WTC11 (cell line): ENCODE data around the gene CYP19A1. TPM values are rescaled to one million over a fixed set of nuclear protein-coding genes. Genes with fewer than 3 reads are reported as not detected.

ENCODE experiments used
- ATAC-seq: fragments of 200-7000 bp; cut with Tn5 transposase; 2 replicates; pipeline ENCODE4 v1.10.0; 2021; ENCODE audit warnings: mild to moderate bottlenecking, moderate library complexity
- CTCF ChIA-PET: fragments of 300-600 bp; sonication (Branson Sonifier 250); formaldehyde crosslinking; loops from one replicate; lab custom pipeline; 2021; ENCODE audit warnings: antibody characterized with exemption; lab: Charles Lee
- POLR2A ChIA-PET: fragments of 350-600 bp; sonication (Branson Sonifier 250); formaldehyde crosslinking; loops from one replicate; lab custom pipeline; 2021; ENCODE audit warnings: antibody characterized with exemption; lab: Charles Lee
- DNase-seq: peaks from one replicate; pipeline ENCODE4 v3.0.0; 2021; ENCODE audit warnings: low spot score
- H3K27ac Mint-ChIP-seq: 2 replicates; pipeline ENCODE4 v1.8.0; 2021; ENCODE audit warnings: mixed read lengths
- H3K27me3 Mint-ChIP-seq: 2 replicates; pipeline ENCODE4 v1.8.0; 2021; ENCODE audit warnings: low read depth, mild to moderate bottlenecking, moderate library complexity, mixed read lengths
- H3K36me3 Mint-ChIP-seq: 2 replicates; pipeline ENCODE4 v1.8.0; 2021; ENCODE audit warnings: mixed read lengths
- H3K4me1 Mint-ChIP-seq: 2 replicates; pipeline ENCODE4 v1.8.0; 2022; ENCODE audit warnings: mixed read lengths
- H3K4me3 Mint-ChIP-seq: 2 replicates; pipeline ENCODE4 v1.8.0; 2021; ENCODE audit warnings: mild to moderate bottlenecking, moderate library complexity, mixed read lengths
- H3K9me3 Mint-ChIP-seq: 2 replicates; pipeline ENCODE4 v1.8.0; 2021; ENCODE audit warnings: mixed read lengths
- ELF4 ChIP-seq: sonication (generic); formaldehyde crosslinking; IDR thresholded peaks from 2 replicates; pipeline ENCODE4 v1.8.1; 2022; ENCODE audit warnings: low read depth, mild to moderate bottlenecking, moderate library complexity, missing genetic modification reagents
- GABPB1 ChIP-seq: sonication (generic); formaldehyde crosslinking; IDR thresholded peaks from 2 replicates; pipeline ENCODE4 v1.8.1; 2023; ENCODE audit warnings: mild to moderate bottlenecking, missing genetic modification reagents
- HMGA2 ChIP-seq: fragments of 250-450 bp; sonication (Bioruptor Pico); IDR thresholded peaks from 2 replicates; pipeline ENCODE4 v1.4.0; 2021; ENCODE audit warnings: mild to moderate bottlenecking, moderate library complexity
- IRF1 ChIP-seq: sonication (generic); formaldehyde crosslinking; IDR thresholded peaks from 2 replicates; pipeline ENCODE4 v1.8.0; 2023; ENCODE audit warnings: missing genetic modification reagents
- MYBL2 ChIP-seq: sonication (generic); formaldehyde crosslinking; IDR thresholded peaks from 2 replicates; pipeline ENCODE4 v1.8.1; 2023; ENCODE audit warnings: mild to moderate bottlenecking, moderate library complexity, missing genetic modification reagents
- NFE2L1 ChIP-seq: sonication (generic); formaldehyde crosslinking; IDR thresholded peaks from 2 replicates; pipeline ENCODE4 v1.8.1; 2023; ENCODE audit warnings: missing genetic modification reagents
- NFYB ChIP-seq: sonication (generic); formaldehyde crosslinking; conservative IDR thresholded peaks from 2 replicates; pipeline ENCODE4 v1.8.0; 2022; ENCODE audit warnings: low read depth, missing genetic modification reagents
- NR1H2 ChIP-seq: sonication (generic); formaldehyde crosslinking; IDR thresholded peaks from 2 replicates; pipeline ENCODE4 v1.9.0; 2021; ENCODE audit warnings: mild to moderate bottlenecking, moderate library complexity, missing genetic modification reagents
- NR3C1 ChIP-seq: sonication (generic); formaldehyde crosslinking; conservative IDR thresholded peaks from 2 replicates; pipeline ENCODE4 v1.8.1; 2023; ENCODE audit warnings: low read depth, mild to moderate bottlenecking, missing genetic modification reagents
- TP53 ChIP-seq: sonication (generic); formaldehyde crosslinking; IDR thresholded peaks from 2 replicates; pipeline ENCODE4 v1.8.1; 2023; ENCODE audit warnings: mild to moderate bottlenecking, missing genetic modification reagents
- ZNF219 ChIP-seq: sonication (generic); formaldehyde crosslinking; IDR thresholded peaks from 2 replicates; pipeline ENCODE4 v1.8.0; 2023; ENCODE audit warnings: missing genetic modification reagents, mild to moderate bottlenecking, borderline replicate concordance
- ZNF317 ChIP-seq: sonication (generic); formaldehyde crosslinking; IDR thresholded peaks from 2 replicates; pipeline ENCODE4 v1.8.1; 2023; ENCODE audit warnings: low read depth, mild to moderate bottlenecking, moderate library complexity, missing genetic modification reagents, borderline replicate concordance
- ZNF396 ChIP-seq: fragments of 250-450 bp; sonication (Bioruptor Pico); IDR thresholded peaks from 2 replicates; pipeline ENCODE4 v1.8.0; 2021; ENCODE audit warnings: mild to moderate bottlenecking, moderate library complexity, borderline replicate concordance
- total RNA-seq: library from RNA; stranded (reverse); gene quantifications from 3 replicates; pipeline ENCODE4 v1.2.3, GENCODE V29; 2021
- TF ChIP-seq, protein P1 (sequence below): sonication (generic); formaldehyde crosslinking; IDR thresholded peaks from 2 replicates; pipeline ENCODE4 v1.8.0; 2022; ENCODE audit warnings: missing genetic modification reagents
- TF ChIP-seq, protein P2 (sequence below): sonication (generic); formaldehyde crosslinking; IDR thresholded peaks from 2 replicates; pipeline ENCODE4 v1.8.0; 2022; ENCODE audit warnings: mild to moderate bottlenecking, missing genetic modification reagents
- TF ChIP-seq, protein P3 (sequence below): sonication (generic); formaldehyde crosslinking; conservative IDR thresholded peaks from 2 replicates; pipeline ENCODE4 v1.8.1; 2022; ENCODE audit warnings: mild to moderate bottlenecking, missing genetic modification reagents
- TF ChIP-seq, protein P4 (sequence below): fragments of 250-450 bp; sonication (Bioruptor Pico); conservative IDR thresholded peaks from 2 replicates; pipeline ENCODE4 v1.9.0; 2021; ENCODE audit warnings: mild to moderate bottlenecking
- TF ChIP-seq, protein P5 (sequence below): fragments of 250-450 bp; sonication (Bioruptor Pico); IDR thresholded peaks from 2 replicates; pipeline ENCODE4 v1.8.0; 2021; ENCODE audit warnings: mild to moderate bottlenecking
- TF ChIP-seq, protein P6 (sequence below): fragments of 250-450 bp; sonication (Bioruptor Pico); IDR thresholded peaks from 2 replicates; pipeline ENCODE4 v1.9.0; 2021; ENCODE audit warnings: mild to moderate bottlenecking

The CYP19A1 gene
- total RNA-seq, 1 experiment from 2014 or later, result not detected

GRCh38 chr15:51252671-51253070 lies 85.7 kb downstream of the CYP19A1 start:
- Mint-ChIP-seq H3K27me3 (no peaks in the 10 kb centered on the region; the same call in 1 of the 2 replicates), H3K27ac (no peak overlapping the region), H3K36me3 (no peaks in the 10 kb centered on the region), H3K4me3 (no peak overlapping the region), H3K4me1 (no peaks in the 10 kb centered on the region), H3K9me3 (no peaks in the 10 kb centered on the region; the same call in 1 of the 2 replicates)
- TF ChIP-seq MYBL2, result no peak
- TF ChIP-seq, protein P1, sequence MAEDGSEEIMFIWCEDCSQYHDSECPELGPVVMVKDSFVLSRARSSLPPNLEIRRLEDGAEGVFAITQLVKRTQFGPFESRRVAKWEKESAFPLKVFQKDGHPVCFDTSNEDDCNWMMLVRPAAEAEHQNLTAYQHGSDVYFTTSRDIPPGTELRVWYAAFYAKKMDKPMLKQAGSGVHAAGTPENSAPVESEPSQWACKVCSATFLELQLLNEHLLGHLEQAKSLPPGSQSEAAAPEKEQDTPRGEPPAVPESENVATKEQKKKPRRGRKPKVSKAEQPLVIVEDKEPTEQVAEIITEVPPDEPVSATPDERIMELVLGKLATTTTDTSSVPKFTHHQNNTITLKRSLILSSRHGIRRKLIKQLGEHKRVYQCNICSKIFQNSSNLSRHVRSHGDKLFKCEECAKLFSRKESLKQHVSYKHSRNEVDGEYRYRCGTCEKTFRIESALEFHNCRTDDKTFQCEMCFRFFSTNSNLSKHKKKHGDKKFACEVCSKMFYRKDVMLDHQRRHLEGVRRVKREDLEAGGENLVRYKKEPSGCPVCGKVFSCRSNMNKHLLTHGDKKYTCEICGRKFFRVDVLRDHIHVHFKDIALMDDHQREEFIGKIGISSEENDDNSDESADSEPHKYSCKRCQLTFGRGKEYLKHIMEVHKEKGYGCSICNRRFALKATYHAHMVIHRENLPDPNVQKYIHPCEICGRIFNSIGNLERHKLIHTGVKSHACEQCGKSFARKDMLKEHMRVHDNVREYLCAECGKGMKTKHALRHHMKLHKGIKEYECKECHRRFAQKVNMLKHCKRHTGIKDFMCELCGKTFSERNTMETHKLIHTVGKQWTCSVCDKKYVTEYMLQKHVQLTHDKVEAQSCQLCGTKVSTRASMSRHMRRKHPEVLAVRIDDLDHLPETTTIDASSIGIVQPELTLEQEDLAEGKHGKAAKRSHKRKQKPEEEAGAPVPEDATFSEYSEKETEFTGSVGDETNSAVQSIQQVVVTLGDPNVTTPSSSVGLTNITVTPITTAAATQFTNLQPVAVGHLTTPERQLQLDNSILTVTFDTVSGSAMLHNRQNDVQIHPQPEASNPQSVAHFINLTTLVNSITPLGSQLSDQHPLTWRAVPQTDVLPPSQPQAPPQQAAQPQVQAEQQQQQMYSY (CRISPR knock-in tag), result no peak
- TF ChIP-seq, protein P2, sequence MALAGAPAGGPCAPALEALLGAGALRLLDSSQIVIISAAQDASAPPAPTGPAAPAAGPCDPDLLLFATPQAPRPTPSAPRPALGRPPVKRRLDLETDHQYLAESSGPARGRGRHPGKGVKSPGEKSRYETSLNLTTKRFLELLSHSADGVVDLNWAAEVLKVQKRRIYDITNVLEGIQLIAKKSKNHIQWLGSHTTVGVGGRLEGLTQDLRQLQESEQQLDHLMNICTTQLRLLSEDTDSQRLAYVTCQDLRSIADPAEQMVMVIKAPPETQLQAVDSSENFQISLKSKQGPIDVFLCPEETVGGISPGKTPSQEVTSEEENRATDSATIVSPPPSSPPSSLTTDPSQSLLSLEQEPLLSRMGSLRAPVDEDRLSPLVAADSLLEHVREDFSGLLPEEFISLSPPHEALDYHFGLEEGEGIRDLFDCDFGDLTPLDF, result no peak
- no peak for TF ChIP-seq NFE2L1
- TF ChIP-seq, protein P3, sequence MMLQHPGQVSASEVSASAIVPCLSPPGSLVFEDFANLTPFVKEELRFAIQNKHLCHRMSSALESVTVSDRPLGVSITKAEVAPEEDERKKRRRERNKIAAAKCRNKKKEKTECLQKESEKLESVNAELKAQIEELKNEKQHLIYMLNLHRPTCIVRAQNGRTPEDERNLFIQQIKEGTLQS (CRISPR knock-in tag), result no peak
- TF ChIP-seq HMGA2 (CRISPR knock-in tag), result no peak
- no peak for TF ChIP-seq ZNF317 (CRISPR knock-in tag)
- no peak for TF ChIP-seq TP53 (CRISPR knock-in tag)
- TF ChIP-seq NFYB, result no peak
- no peak for TF ChIP-seq GABPB1
- TF ChIP-seq ZNF219 (CRISPR knock-in tag), result no peak
- TF ChIP-seq, protein P4, sequence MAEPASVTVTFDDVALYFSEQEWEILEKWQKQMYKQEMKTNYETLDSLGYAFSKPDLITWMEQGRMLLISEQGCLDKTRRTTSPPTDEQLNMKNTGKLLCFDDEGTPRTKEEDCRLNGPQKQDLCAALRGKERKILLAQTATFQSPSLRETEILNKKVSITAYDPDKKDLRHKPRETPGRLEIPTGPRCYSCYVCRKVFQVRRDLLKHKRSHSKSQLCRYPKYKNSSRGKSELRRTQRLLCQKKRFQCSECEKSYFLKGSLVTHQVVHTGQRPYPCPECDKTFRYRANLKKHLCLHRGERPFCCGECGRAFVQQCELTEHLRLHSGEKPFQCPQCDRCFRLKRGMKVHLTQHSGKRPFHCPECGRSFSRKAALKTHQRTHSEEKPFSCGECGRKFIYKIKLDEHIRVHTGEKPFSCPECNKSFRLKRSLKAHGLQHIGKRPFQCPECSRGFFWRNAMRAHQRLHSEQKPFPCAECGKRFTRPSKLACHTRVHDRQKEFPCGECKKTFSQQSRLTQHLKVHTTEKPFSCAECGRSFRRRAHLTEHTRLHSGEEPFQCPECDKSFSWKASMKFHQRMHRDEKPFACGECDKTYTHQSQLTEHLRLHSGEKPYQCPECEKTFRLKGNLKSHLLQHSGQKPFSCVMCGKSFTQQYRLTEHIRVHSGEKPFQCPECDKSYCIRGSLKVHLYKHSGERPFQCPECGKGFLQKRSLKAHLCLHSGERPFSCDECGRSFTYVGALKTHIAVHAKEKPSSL, result no peak
- TF ChIP-seq, protein P5, sequence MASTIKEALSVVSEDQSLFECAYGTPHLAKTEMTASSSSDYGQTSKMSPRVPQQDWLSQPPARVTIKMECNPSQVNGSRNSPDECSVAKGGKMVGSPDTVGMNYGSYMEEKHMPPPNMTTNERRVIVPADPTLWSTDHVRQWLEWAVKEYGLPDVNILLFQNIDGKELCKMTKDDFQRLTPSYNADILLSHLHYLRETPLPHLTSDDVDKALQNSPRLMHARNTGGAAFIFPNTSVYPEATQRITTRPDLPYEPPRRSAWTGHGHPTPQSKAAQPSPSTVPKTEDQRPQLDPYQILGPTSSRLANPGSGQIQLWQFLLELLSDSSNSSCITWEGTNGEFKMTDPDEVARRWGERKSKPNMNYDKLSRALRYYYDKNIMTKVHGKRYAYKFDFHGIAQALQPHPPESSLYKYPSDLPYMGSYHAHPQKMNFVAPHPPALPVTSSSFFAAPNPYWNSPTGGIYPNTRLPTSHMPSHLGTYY (CRISPR knock-in tag), result no peak
- no peak for TF ChIP-seq IRF1 (CRISPR knock-in tag)
- no peak for TF ChIP-seq NR1H2
- TF ChIP-seq ZNF396, result no peak
- TF ChIP-seq ELF4 (CRISPR knock-in tag), result no peak
- TF ChIP-seq, protein P6, sequence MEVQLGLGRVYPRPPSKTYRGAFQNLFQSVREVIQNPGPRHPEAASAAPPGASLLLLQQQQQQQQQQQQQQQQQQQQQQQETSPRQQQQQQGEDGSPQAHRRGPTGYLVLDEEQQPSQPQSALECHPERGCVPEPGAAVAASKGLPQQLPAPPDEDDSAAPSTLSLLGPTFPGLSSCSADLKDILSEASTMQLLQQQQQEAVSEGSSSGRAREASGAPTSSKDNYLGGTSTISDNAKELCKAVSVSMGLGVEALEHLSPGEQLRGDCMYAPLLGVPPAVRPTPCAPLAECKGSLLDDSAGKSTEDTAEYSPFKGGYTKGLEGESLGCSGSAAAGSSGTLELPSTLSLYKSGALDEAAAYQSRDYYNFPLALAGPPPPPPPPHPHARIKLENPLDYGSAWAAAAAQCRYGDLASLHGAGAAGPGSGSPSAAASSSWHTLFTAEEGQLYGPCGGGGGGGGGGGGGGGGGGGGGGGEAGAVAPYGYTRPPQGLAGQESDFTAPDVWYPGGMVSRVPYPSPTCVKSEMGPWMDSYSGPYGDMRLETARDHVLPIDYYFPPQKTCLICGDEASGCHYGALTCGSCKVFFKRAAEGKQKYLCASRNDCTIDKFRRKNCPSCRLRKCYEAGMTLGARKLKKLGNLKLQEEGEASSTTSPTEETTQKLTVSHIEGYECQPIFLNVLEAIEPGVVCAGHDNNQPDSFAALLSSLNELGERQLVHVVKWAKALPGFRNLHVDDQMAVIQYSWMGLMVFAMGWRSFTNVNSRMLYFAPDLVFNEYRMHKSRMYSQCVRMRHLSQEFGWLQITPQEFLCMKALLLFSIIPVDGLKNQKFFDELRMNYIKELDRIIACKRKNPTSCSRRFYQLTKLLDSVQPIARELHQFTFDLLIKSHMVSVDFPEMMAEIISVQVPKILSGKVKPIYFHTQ (CRISPR knock-in tag), result no peak
- no peak for TF ChIP-seq NR3C1
- POLR2A ChIA-PET, result no interaction called here
- DNase-seq (no peak), ATAC-seq (no peak)
- CTCF ChIA-PET, result interaction anchor here (1.2 to 1.3 kb wide), 2 partner anchors 60 to 89 kb away, joined by 3 read pairs; no protein-coding TSS in a partner anchor
